GOT3 (cell line): ENCODE measurements around the gene CLMN.

Source experiments
- DNase-seq: peaks from one replicate; lab custom pipeline; 2025; ENCODE audit warnings: mixed read lengths; lab: John Stamatoyannopoulos, UW

The CLMN gene

DNA sequence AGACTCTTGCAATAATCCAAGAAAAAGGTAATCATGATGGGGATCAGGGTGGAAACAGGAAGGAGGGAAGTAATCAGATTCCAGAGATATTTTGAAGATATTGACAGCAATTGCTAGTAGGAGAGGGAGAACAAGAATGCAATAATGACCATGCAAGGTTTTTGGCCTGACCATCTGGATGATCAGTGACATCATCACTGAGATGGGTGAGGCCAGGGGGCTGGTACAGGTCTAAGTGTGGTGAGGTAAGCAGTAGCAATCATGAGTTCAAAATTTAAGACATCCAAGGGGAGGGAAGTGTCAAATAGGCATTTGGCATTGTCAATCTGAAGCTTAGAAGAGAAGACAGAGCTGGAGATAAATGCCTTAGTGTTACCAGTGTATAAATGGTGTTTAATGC, 24.8 kb upstream of the CLMN start:
- DNase-seq, result no peak

GRCh38 chr14:95341564-95341963, 21.9 kb upstream of the CLMN start:
- no peak for DNase-seq

DNA sequence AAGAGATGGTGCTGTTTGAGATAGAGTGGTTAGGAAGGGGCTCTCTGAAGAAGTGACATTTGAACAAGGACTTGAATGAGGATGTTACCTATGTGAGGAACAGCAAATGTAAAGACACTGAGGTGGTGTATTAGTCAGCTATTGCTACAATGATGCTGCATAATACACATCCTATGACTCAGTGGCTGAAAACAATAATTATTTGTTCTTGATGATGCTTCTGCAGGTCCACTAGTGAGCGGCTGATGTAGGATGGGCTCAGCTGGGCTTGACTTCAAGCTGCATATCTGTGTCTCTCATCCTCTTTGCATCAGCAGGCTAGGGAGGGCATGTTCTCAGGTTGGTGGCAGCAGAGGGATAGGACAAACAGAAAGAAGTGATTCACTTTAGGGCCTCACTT, 21.4 kb upstream of the CLMN start:
- no peak for DNase-seq

GRCh38 chr14:95340201-95340697, 20.5 kb upstream of the CLMN start:
- DNase-seq, result no peak

- no peak for DNase-seq
These were observed 19.7 kb upstream of the CLMN start for GRCh38 chr14:95339301-95339865.

GRCh38 chr14:95338436-95338835, 18.7 kb upstream of the CLMN start:
- no peak for DNase-seq

DNA sequence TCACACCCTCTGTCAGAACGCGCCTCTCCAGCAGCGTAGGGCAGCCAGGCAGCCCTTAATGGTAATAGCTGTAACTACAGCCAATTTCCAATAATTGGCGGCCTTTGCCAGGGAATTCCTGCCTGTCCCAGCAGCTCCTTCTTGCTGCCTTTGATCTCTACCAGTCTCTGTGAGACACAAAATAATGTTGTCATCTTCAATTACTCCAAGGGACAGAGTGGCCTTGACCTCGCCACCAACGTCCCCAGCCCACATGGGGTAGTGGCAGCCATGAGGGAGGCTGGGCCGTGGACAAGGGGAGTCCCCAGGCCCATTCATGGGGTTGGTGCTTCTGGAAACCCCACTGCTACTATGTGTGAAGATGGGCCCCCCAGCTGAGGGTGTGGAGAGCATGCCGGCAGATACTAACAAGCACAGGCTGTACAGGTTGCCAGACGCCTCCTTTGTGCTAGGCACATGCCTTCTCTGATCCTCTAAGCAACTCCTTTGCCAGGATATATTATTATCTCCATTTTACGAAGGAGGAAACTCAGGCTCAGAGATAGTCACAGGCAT, 17.4 kb upstream of the CLMN start:
- no peak for DNase-seq

- DNase-seq, result no peak
These were observed 16.6 kb upstream of the CLMN start for GRCh38 chr14:95336192-95336760.

DNA sequence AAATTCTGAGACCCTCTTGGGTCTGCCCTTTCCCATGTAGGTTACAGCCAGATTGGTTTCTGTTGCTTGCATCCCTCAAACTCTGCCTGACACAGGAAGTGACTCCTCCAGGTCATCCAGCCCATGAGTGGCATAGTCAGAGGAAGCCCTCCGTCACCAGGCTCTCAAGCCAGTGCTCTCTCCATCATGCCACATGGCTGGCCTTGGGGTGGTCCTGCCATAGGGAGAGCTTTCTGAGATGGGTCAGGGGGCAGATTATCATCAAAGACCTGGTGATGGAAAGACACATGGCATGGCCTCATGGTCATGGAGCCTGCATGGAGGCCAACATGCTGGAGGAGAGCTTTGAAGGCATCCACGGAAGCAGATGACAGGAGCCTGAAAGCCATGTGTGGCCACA, 15.4 kb upstream of the CLMN start:
- DNase-seq, result no peak

GRCh38 chr14:95334044-95334443, 14.3 kb upstream of the CLMN start:
- DNase-seq, result no peak

GRCh38 chr14:95332641-95333040, 12.9 kb upstream of the CLMN start:
- DNase-seq, result no peak

DNA sequence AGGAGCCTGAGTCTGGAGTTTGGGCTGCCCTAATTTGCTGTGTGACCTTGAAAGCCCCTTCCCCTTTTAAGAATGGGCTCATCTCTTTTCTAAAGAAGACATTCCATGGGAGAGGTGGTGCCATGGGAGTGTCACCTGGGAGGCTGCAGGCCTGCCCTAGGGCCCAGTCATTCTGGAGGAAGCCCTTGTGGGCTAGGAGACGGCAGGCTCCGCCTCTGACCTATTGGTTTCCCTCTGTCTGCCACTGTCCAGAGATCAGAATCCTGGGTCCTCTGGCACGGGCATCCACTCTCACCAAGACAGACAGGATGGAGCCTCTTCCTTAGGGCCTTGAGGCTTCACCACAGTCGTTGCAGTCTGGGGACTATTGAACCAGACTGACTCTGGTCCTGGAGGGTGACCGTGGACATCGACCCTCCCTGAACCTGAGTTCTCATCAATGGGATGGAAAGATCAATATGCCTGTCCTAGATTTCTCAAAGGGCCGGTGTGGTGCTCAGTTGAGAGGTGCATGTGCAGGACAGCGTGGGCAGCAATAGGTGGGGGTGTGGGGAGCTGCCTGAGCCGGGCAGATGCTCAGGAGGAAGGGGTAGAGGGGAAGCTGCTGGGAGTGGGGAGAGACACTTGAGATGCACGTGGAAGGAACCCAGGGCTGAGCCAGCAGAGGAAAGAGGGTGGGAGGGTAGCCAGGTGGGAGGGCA, 12.2 kb upstream of the CLMN start:
- DNase-seq, result no peak

GRCh38 chr14:95330591-95331370, 11.1 kb upstream of the CLMN start:
- DNase-seq, result no peak

DNA sequence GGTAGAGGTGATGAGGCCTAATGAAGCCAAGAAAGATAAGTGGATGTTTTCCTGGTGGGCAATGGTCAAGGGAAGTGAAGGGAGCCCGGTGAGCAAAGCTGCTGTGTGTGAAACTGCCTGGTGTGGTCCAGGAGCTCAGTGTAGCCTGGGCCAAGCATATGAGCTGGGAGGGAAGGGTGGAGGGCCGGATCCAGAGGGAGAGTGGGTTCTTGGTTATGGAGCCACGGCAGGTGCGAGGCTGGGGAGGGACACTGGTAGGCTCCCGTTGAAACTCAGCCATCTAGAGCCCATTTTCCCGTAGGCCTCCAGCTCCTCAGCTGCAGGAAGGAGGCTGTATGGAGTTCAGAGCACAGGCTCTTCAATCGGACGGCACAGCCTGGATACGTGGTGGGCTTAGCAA, 10.2 kb upstream of the CLMN start:
- no peak for DNase-seq

GRCh38 chr14:95328729-95329503, 9.2 kb upstream of the CLMN start:
- no peak for DNase-seq

- no peak for DNase-seq
These were observed 8.1 kb upstream of the CLMN start for GRCh38 chr14:95327558-95328374.

- no peak for DNase-seq
These were observed 7.3 kb upstream of the CLMN start for GRCh38 chr14:95326987-95327386.

DNA sequence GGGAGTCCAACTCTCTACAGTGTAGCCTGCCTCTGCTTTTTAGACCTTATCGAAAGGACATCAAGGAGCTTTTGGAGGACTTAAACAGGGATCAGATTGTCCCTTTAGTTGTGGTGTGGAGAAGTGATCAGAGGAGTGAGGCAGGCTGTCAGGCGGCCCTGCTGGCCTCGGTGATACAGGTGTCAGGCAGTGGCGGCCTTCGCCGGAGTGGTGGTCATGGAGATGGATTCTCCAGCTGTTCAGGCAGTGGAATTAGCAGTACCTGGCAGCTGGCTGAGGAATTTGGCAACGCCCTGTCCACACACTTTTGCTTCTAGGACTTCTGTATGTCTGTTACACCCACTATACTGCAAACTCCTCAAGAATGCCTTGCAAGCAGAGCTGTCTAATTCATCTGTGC, 4.2 kb upstream of the CLMN start:
- DNase-seq, result no peak

DNA sequence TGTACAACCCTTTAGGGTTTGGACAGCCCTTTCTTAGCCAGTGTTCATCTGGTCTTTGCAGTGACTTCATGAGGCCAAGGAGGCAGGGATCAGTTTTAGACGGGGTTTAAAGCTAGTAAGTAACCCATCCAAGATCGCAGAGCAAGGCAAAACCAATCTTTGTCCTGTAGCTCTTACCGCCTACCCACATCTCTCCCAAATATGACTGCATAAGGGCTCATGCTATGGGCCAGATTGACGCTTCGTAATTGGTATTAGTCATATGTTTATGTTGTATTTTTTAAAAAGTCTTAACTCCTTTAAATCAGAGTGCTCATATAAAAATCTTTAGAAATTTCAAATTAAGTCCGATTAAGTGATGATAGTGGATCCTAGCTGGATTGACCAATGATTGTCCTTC, 3.7 kb upstream of the CLMN start:
- no peak for DNase-seq

DNA sequence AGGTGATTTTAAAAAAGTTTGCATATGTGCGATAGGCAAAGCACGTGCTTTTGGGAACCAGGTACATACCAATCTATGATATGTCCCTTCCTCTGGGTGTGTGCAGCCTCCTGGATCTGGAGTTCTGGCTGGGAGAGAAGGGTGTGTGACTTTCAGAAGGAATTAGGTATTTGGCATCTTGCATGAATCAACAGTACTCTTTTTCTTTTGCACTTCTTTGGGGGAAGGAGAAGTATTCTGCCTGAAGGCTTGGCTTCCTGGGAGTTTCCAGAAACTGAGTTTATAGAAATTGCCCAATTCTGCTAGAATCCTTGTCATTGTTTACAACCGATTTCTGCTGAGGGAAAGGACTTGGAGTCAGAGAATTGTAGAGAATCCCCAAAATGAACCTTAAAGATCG, 2.9 kb upstream of the CLMN start:
- DNase-seq, result no peak
